GM19455 (cell line): Measurements from ENCODE around the gene RMND5A.
A peak's percentile ranks its signal among the peaks of the same experiment; 100 is the strongest.
"Not testable (repeated sequence)": the region's sequence is repeated elsewhere in the genome, so short reads cannot be mapped to it uniquely, and the experiment has no call there.

Source experiments
- ATAC-seq: cut with Tn5 transposase; IDR thresholded peaks from one replicate; pipeline ENCODE4 v1.9.1; 2021; ENCODE audit not compliant: unreplicated experiment

Gene RMND5A

DNA sequence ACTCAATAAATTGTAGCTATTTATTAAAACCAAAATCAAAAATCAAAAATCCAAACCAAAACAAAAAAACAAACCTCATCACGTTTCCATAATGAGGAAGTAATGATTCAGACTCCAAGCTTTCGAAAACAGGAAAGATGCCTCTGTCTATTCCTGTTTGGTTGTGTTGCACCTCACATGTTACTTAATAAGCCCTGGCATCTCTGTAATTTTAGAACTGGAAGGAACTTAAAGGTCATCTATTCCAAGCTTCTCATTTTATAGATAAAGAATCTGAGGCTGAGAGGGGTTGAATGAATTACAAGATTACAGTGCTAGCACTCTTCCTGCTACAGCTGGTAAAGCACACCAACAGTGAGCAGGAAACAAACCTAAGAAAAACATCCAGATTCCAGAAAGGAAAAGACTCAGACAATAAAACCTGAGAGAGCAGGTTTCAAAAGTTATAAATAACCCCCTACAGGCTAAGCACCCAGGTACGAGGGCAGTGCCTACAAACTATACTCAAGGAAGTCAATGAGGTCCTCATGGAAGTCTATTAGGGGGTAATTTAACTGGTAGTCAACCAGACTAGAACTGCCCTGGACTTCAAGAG lies 5.4 kb upstream of the RMND5A start:
- ATAC-seq, result not testable (repeated sequence)

DNA sequence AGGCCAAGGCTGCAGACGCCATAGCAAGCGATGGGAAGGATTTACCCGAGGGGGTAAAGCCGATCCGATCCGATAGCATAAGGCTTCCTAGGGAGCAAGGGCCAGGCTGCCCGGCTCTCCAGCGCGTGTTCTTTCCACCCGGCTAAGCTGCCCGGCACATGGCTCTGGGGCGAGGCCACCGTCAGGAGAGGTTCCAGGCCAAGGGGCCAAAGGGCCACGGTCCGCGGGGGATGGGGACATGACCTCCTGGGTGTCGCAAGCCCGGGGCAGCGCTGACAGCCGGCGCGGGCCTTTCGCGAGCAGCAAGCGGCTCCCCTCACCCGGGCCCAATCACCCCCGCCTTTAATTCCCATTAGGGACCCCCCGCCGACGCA lies 841 bp upstream of the RMND5A start:
- ATAC-seq, result not testable (repeated sequence)

- ATAC-seq, result peak; percentile 35
These were observed 639 bp downstream of the RMND5A start for GRCh38 chr2:86720540-86721320.

DNA sequence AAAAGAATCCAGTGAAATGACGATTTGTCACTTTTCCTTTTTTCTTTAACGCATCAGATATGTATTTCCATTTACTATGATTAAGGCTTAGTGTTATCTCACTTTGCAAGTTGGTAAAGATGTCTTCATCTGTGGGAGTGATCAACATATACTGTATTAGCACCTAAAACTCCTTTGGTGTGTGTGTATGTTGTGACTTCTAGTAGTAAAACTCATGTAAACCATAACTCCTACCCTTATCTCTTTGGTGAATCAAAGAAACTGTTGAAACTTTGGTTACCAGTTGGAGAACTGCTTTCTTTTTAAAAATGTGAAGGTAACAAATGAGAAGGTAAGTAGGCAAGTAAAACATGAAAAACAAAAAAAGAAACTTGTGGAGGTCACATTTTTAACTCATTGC lies 5.6 kb downstream of the RMND5A start:
- not testable (repeated sequence) for ATAC-seq

- ATAC-seq, result not testable (repeated sequence)
These were observed 12.0 kb downstream of the RMND5A start for GRCh38 chr2:86732040-86732525.

DNA sequence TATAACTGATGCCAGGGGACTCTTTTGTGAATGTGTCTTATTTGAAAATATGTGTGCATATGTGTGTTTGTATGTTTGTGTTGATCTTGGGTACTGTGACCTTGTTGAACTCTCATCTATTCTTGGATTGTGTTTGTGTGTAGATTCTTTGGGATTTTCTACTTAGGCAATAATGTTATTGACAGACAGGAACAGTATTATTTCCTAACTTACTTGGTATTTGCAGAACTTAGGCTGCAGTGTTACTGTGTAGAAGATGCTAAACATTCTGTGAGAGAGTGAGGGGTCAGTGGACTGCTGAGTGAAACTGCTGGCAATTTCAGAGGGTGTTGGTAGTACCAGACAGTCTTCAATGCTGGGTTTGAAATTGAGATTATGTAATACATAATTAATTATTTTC lies 12.7 kb downstream of the RMND5A start:
- ATAC-seq, result not testable (repeated sequence)

GRCh38 chr2:86733528-86733927 lies 13.4 kb downstream of the RMND5A start:
- not testable (repeated sequence) for ATAC-seq

GRCh38 chr2:86734896-86735295 lies 14.8 kb downstream of the RMND5A start:
- not testable (repeated sequence) for ATAC-seq

GRCh38 chr2:86739485-86739884 lies 19.4 kb downstream of the RMND5A start:
- ATAC-seq, result not testable (repeated sequence)

- ATAC-seq, result not testable (repeated sequence)
These were observed 19.8 kb downstream of the RMND5A start for GRCh38 chr2:86739889-86740288.

DNA sequence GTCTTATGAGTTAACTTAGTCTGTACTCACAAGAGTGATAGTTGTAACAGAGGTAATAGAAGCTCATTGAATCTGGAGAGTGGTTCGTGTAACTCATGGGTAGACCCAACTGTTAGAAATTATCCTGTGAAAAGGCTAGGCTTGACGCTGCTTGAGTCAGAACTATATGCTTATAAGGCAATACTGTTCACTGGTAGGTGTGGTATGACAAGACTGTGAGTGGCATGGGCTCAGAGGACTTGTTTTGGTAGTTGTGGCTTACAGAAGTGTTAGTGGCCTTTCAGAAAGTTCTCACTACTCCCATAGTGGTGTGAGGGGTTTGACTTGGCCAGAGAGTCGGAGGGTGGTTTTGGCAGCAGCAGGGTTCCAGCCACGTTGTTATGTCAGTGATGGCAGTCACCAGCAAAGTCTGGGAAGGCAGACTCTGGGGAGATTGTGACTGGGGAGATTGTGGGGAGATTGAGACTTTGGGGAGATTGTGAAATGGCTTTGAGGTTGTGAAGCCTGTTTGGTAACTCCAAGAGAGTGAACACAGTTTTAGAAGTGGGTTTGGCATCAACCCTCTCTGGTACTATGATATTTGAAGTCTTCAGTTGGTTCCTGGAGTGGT lies 21.9 kb downstream of the RMND5A start:
- ATAC-seq, result not testable (repeated sequence)

DNA sequence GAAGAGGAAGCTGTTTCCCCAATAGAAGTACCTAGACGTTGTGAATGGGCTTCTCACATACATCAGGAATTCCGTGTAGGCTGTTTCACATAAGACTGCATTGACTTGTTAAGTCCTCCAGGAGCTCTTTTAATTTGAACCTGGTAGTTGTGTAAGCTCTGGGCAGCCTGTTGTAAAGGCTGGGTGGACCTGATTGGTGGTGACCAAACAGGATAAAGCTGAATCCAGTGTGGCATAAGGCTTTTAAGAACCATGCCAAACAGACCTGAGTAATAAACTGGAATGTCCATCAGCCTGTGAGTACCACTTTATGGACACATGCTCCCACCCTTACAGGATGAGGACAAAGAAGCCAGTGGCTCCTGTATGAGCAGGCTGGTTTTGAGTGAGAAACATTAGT lies 24.1 kb downstream of the RMND5A start:
- no peak for ATAC-seq

DNA sequence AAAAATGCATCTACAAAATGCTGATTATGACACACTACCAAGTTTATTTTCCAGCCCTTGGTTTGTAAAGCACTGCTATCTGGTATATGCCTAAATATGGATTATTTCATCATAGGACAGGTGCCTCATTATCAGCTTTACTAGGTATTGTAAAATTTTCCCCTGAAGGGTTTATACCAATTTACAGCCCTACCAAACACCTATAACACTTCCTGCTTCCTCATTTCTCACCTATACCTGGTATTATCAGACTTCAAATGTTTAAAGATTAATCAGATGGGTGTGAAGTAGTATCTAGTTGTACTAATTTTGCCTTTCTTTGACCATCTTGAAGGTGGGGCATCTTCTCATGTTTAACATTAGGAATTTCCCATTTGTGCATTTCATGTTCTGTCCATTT lies 26.8 kb downstream of the RMND5A start:
- no peak for ATAC-seq

DNA sequence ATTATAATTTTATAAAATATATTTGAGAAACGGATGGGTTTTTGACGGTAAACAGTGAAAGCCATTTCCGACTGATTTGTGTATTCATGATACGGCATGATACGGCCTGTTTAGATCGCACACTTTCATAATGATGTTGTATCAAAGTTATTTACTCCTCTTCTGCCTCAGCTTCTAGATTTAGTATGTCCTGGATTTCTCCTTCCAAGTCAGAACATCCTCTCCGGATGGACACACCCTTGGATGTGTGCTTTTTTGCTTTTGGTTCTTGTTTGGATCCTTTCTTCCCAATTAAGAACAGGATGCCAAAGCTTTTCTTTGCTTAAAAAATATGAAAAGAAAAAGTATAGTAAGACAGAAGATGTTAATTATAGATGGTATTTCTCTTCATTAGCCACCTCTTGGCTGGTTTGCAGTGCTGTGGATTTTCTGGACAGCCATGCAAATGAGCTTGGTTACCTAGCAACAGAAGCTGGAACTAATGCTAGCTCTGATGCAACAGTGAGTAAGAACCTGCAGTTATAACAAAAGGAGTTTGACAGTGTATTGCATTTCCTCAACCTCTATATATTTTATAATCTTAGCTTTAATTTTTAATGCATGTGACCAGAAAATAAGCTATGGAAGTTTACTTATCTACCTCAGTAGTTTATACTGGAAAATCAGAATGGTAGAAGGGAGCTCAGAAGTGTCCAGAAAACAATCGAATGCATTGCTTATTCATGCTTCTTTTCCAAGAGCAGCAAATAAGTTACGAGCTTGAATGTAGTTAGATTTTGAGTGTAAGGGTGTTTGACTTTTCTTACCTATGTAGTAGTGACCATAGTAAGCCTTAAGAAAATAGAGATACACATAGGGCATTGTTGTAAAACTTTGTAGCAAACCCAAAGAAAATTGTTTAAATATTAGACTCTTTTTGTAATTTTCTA lies 27.9 kb downstream of the RMND5A start:
- ATAC-seq, result no peak

GRCh38 chr2:86750240-86750839 lies 30.2 kb downstream of the RMND5A start:
- no peak for ATAC-seq

- ATAC-seq, result no peak
These were observed 31.7 kb downstream of the RMND5A start for GRCh38 chr2:86751778-86752177.

DNA sequence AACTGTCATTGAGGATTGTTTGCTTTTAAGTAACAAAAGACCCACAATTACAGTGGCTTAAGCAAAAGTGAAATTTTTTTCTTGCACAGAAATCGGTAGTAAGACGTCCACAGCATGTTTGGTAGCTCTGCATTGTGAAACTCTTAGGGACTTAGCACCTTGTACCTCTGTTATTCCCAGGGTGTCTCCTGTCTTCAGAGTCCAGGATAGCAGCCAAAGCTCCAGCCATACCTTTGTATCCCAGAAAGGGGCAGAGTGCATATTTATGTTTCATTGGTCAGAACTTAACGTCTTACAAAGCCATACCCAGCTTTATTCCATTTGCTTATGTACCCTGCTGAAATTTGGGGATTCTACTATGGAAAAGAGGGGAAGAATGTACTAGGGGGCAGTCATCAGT lies 32.8 kb downstream of the RMND5A start:
- ATAC-seq, result no peak

DNA sequence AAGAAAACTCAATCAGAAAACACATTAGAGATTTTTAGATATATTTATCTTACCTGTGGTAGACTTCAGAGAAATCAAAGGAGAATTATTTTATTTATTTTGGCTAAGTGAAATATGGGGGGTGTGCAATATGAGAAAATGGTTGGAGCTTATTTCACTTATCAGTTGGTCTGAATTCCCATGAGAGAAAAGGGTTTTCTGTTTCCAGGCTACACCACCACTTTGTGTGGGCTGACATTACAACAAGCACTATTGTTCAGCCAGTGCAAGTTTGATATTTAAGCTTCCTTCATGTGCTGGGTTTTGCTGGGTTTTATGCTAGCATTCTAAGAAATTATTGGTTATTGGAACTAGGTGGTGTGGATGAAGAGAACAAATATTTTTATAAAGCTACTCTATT lies 33.5 kb downstream of the RMND5A start:
- no peak for ATAC-seq

DNA sequence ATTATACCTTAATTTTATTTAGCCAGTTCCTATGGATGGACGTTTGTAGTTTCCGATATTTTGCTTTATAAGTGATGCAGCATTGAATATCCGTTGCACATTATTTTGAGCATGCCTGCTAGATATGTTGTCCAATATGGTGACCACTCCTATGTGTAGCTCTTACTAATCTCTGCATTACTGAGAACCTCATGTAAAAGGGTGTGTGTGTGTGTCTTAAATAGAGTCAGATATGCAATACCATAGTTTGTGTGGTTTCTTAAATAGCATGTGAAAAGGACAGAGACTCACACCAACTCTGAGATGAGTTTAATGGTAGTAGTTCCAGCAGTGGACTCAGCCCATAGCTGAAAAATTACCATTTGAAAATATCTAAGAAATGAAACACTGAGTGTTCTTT lies 38.3 kb downstream of the RMND5A start:
- ATAC-seq, result no peak

DNA sequence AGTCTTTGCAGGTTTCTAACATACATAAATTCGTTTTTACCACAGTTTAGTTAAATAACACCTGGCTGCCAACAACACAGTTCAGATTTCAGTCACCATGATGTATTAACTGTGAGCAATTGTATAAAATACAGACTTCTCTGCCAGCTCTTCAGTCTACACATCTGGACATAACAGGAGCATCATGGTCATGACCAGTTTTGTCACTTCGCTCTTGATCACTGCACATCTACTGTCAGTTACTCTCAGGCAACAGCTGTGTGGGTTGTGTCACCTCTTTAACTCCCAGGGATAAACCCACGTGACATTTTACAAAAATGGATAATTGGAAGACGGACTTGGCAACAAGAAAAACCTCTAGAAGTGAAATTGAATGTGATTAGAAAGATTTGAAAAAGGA lies 40.3 kb downstream of the RMND5A start:
- no peak for ATAC-seq
